SU-DHL-6 (cell line): ENCODE data around the gene ZFHX3.

Source experiments
- H2AFZ ChIP-seq: fragments of 200-600 bp; sonication (generic); 2 replicates; pipeline ENCODE4 v1.6.1; 2014; ENCODE audit warnings: low read depth, mild to moderate bottlenecking, moderate library complexity, mixed read lengths, antibody characterized with exemption, low read length; ENCODE audit not compliant: severe bottlenecking
- H3F3A ChIP-seq: fragments of 200-600 bp; shearing (Covaris generic); 2 replicates; pipeline ENCODE4 v1.6.0; 2016; ENCODE audit warnings: antibody characterized with exemption, mild to moderate bottlenecking; ENCODE audit not compliant: insufficient read depth
- H3K27ac ChIP-seq: fragments of 200-600 bp; sonication (generic); 2 replicates; pipeline ENCODE4 v1.5.1; 2016; ENCODE audit warnings: low read depth, mild to moderate bottlenecking, low read length, moderate library complexity, mixed read lengths
- H3K27me3 ChIP-seq: fragments of 200-600 bp; sonication (generic), shearing (Covaris generic); 2 replicates; pipeline ENCODE4 v1.6.0; 2014; ENCODE audit warnings: mild to moderate bottlenecking, low read length
- H3K36me3 ChIP-seq: fragments of 200-600 bp; sonication (generic); 2 replicates; pipeline ENCODE4 v1.6.1; 2014; ENCODE audit warnings: mild to moderate bottlenecking, low read length, mixed read lengths
- H3K4me2 ChIP-seq: fragments of 300-600, 200-600 bp; shearing (Covaris generic), sonication (generic); 2 replicates; pipeline ENCODE4 v1.6.0; 2014; ENCODE audit warnings: low read length, low read depth, mild to moderate bottlenecking; ENCODE audit not compliant: poor library complexity, severe bottlenecking
- H3K4me3 ChIP-seq: fragments of 200-600 bp; sonication (generic); 2 replicates; pipeline ENCODE4 v1.5.1; 2014; ENCODE audit warnings: antibody characterized with exemption, low read length, mild to moderate bottlenecking, mixed read lengths; ENCODE audit not compliant: insufficient read depth, poor library complexity, severe bottlenecking
- H3K79me2 ChIP-seq: fragments of 200-600 bp; sonication (generic); 2 replicates; pipeline ENCODE4 v1.6.1; 2014; ENCODE audit warnings: mild to moderate bottlenecking, low read length, moderate library complexity; ENCODE audit not compliant: insufficient read depth
- H3K9ac ChIP-seq: fragments of 200-600 bp; sonication (generic); 2 replicates; pipeline ENCODE4 v1.7.0; 2014; ENCODE audit warnings: mild to moderate bottlenecking, low read length
- H3K9me2 ChIP-seq: fragments of 200-600 bp; sonication (generic); replicated peaks from 2 replicates; pipeline ENCODE4 v1.6.1; 2014; ENCODE audit warnings: low read length; ENCODE audit not compliant: insufficient read depth
- H3K9me3 ChIP-seq: fragments of 200-600 bp; sonication (generic); 2 replicates; pipeline ENCODE4 v1.6.1; 2014; ENCODE audit warnings: low read length, mixed read lengths; ENCODE audit not compliant: insufficient read depth
- H4K20me1 ChIP-seq: fragments of 200-600 bp; sonication (generic); 2 replicates; pipeline ENCODE4 v1.6.1; 2014; ENCODE audit warnings: low read depth, mild to moderate bottlenecking, antibody characterized with exemption, low read length, moderate library complexity, mixed read lengths
- EZH2phosphoT487 ChIP-seq: fragments of 200-600 bp; sonication (generic), shearing (Covaris generic); conservative IDR thresholded peaks from 2 replicates; pipeline ENCODE4 v1.6.1; 2018; ENCODE audit warnings: mild to moderate bottlenecking, antibody characterized with exemption, low read length, moderate library complexity, mixed read lengths
- TF ChIP-seq, protein P1 (sequence below): fragments of 200-600 bp; sonication (generic); IDR thresholded peaks from one replicate; pipeline ENCODE4 v1.5.1; 2017; ENCODE audit warnings: antibody characterized with exemption, mild to moderate bottlenecking, low read length, moderate library complexity; ENCODE audit not compliant: insufficient read depth, poor library complexity, severe bottlenecking

Gene ZFHX3

DNA sequence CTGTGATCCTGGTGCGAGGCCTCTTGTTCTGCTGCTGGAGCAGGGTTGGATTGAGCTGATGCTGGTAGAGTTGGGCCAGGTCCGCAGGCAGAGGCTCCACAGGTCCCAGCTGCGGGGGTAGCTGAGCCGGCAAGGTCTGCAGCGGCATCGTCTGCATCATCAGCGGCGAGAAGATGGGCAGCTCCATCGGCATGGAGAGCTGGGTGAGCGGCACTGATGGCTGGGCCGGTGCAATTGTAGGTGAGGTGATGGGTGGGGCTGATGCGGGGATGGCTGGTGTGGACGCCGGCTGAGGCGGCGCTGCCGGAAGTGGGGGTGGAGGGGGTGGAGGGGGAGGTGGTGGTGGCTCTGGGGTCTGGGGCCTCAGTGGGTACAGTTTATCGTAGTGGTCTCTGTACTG lies 251.7 kb downstream of the ZFHX3 start:
- Histone ChIP-seq H2AFZ (no peak overlapping the region), H3K27ac (no peak overlapping the region), H4K20me1 (no peaks in the 10 kb centered on the region), H3K9me2 (no peaks in the 10 kb centered on the region), H3F3A (no peaks in the 10 kb centered on the region), H3K79me2 (no peaks in the 10 kb centered on the region), H3K36me3 (no peaks in the 10 kb centered on the region), H3K9ac (no peak overlapping the region), H3K27me3 (no peaks in the 10 kb centered on the region), H3K9me3 (no peaks in the 10 kb centered on the region), H3K4me3 (no peak overlapping the region), H3K4me2 (no peak overlapping the region)
- TF ChIP-seq, protein P1, sequence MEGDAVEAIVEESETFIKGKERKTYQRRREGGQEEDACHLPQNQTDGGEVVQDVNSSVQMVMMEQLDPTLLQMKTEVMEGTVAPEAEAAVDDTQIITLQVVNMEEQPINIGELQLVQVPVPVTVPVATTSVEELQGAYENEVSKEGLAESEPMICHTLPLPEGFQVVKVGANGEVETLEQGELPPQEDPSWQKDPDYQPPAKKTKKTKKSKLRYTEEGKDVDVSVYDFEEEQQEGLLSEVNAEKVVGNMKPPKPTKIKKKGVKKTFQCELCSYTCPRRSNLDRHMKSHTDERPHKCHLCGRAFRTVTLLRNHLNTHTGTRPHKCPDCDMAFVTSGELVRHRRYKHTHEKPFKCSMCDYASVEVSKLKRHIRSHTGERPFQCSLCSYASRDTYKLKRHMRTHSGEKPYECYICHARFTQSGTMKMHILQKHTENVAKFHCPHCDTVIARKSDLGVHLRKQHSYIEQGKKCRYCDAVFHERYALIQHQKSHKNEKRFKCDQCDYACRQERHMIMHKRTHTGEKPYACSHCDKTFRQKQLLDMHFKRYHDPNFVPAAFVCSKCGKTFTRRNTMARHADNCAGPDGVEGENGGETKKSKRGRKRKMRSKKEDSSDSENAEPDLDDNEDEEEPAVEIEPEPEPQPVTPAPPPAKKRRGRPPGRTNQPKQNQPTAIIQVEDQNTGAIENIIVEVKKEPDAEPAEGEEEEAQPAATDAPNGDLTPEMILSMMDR = no peak
- no peak for TF ChIP-seq EZH2phosphoT487

DNA sequence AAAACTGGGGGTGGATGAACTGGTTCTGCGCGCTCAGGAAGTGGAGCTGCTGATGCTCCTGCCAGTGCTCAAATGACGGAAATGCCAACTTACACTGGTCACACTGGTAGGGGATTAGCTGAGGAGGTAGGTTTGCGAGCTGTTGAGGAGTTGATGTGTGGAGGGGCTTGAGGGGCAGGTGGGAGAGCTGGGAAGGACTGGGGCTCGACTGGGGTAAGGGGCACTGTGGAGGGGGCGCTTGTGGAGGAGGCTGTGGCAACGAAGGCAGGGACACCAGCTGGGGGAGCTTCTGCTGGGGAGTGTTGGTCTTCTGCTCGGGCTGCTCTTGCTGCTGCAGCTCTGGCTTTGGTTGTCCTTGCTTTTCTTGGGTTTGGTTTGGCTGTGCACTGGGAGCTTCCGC lies 252.9 kb downstream of the ZFHX3 start:
- no peaks in the 10 kb centered on the region for H3K9me2 ChIP-seq
- H3K36me3 ChIP-seq = no peaks in the 10 kb centered on the region
- TF ChIP-seq, protein P1 = no peak
- H3K27ac ChIP-seq = no peak overlapping the region
- H3K27me3 ChIP-seq = no peaks in the 10 kb centered on the region
- H4K20me1 ChIP-seq = no peaks in the 10 kb centered on the region
- H2AFZ ChIP-seq = no peak overlapping the region
- no peak overlapping the region for H3K9ac ChIP-seq
- H3F3A ChIP-seq = no peaks in the 10 kb centered on the region
- H3K79me2 ChIP-seq = no peaks in the 10 kb centered on the region
- H3K4me2 ChIP-seq = no peak overlapping the region
- no peak overlapping the region for H3K4me3 ChIP-seq
- H3K9me3 ChIP-seq = no peaks in the 10 kb centered on the region

DNA sequence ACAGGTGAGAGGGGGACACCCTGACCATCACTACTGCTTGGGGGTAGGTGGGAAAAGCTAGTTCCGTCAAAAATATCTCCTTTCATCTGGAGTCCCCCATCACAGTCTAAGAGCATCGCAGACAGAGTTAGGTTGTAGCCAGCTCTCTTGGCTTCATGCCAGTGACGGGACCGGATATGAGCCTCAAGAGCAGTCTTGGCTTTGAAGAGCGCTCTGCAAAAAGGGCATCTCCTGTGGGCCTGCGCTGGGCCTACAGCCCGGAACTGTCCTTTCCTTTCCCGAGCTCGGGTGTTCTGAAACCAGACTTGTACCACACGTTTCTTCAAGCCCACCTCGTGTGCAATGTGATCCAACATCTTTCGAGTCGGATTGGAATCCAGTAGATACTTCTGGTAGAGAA lies 253.6 kb downstream of the ZFHX3 start:
- TF ChIP-seq EZH2phosphoT487 = no peak
- TF ChIP-seq, protein P1 = no peak
- Histone ChIP-seq H3K36me3 (no peaks in the 10 kb centered on the region), H3K4me3 (no peak overlapping the region), H3K4me2 (no peak overlapping the region), H3K9ac (no peak overlapping the region), H3K9me3 (no peaks in the 10 kb centered on the region), H3K27me3 (no peaks in the 10 kb centered on the region), H4K20me1 (no peaks in the 10 kb centered on the region), H3F3A (no peaks in the 10 kb centered on the region), H3K27ac (no peak overlapping the region), H3K9me2 (no peaks in the 10 kb centered on the region), H3K79me2 (no peaks in the 10 kb centered on the region), H2AFZ (no peak overlapping the region)

DNA sequence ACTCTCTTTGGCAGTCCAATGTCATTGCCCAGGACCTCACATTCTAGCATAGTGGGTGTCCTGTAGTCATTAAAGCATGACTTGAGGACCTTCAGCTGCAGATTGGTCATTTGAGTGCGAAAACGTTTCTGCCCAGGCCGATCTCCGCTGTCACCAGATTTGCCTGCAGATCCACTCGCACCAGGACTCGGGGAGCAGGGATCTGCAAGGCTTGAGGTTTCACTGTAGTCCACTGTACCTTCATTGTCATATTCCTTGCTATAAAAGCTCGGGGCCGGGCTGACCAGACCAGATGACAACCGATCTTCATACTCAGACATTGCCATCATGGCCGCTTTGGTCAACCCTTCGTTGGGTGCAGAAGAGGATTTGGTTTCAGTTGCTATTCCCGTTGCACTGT lies 254.2 kb downstream of the ZFHX3 start:
- no peaks in the 10 kb centered on the region for H3K36me3 ChIP-seq
- no peaks in the 10 kb centered on the region for H3K9me3 ChIP-seq
- TF ChIP-seq, protein P1 = no peak
- TF ChIP-seq EZH2phosphoT487 = no peak
- no peaks in the 10 kb centered on the region for H3K9me2 ChIP-seq
- H3K9ac ChIP-seq = no peak overlapping the region
- no peaks in the 10 kb centered on the region for H4K20me1 ChIP-seq
- no peak overlapping the region for H3K4me2 ChIP-seq
- H3F3A ChIP-seq = no peaks in the 10 kb centered on the region
- H2AFZ ChIP-seq = no peak overlapping the region
- H3K79me2 ChIP-seq = no peaks in the 10 kb centered on the region
- H3K27ac ChIP-seq = no peak overlapping the region
- H3K27me3 ChIP-seq = no peaks in the 10 kb centered on the region
- no peak overlapping the region for H3K4me3 ChIP-seq
